ENCODE results near the gene ULK1. TPM values are rescaled to one million over a fixed set of nuclear protein-coding genes. Genes with fewer than 3 reads are reported as not detected.
"Not testable (repeated sequence)": the region's sequence is repeated elsewhere in the genome, so short reads cannot be mapped to it uniquely, and the experiment has no call there.

ULK1 gene
- total RNA-seq, 2 donors from 2014 or later = 20.3 to 31.9 TPM

DNA sequence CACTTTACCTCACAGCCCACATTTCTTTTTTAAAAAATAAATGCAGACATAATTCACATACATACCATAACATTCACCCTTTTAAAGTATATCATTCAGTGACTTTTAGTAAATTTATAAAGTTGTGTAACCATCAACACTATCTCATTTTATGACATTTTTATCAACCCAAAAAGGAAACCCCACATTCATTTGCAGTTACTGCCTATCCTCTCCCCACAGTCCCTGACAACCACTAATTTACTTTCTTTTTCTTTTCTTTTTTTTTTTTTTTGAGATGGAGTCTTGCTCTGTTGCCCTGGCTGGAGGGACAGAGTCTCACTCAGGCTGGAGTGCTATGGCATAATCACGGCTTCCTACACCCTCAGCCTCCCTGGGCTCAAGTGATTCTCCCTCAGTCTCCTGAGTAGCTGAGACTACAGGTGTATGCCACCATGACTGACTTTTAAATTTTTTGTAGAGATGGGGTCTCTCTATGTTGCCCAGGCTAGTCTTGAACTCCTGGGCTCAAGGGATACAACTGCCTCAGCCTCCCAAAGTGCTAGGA, 53.8 kb downstream of the ULK1 start:
- no peak for DNase-seq
- no peaks in the 10 kb centered on the region for H3K4me1 ChIP-seq
- no peaks in the 10 kb centered on the region for H3K9me3 ChIP-seq
- H3K9ac ChIP-seq (ENCODE audit: low read depth in 2 of 2, low read length in 2 of 2) = no peak overlapping the region
- H3K27me3 ChIP-seq = no peaks in the 10 kb centered on the region
- no peaks in the 10 kb centered on the region for H3K36me3 ChIP-seq
- intact Hi-C loops (cut with DNase I) = loop anchor here (10.0 kb wide), 2 partner anchors 53 to 93 kb away; partner anchors contain the start of gene ULK1
- no peak overlapping the region for H3K4me3 ChIP-seq
- H3K27ac ChIP-seq = no peak overlapping the region
- TF ChIP-seq, protein P1, sequence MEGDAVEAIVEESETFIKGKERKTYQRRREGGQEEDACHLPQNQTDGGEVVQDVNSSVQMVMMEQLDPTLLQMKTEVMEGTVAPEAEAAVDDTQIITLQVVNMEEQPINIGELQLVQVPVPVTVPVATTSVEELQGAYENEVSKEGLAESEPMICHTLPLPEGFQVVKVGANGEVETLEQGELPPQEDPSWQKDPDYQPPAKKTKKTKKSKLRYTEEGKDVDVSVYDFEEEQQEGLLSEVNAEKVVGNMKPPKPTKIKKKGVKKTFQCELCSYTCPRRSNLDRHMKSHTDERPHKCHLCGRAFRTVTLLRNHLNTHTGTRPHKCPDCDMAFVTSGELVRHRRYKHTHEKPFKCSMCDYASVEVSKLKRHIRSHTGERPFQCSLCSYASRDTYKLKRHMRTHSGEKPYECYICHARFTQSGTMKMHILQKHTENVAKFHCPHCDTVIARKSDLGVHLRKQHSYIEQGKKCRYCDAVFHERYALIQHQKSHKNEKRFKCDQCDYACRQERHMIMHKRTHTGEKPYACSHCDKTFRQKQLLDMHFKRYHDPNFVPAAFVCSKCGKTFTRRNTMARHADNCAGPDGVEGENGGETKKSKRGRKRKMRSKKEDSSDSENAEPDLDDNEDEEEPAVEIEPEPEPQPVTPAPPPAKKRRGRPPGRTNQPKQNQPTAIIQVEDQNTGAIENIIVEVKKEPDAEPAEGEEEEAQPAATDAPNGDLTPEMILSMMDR (IDR thresholded peaks at IDR 0.05) = no peak

- peak overlapping the region; percentile 12 to 33 for H3K9ac ChIP-seq (ENCODE audit: low read depth in 2 of 2, low read length in 2 of 2)
- H3K36me3 ChIP-seq, H3K4me1 ChIP-seq, H3K27me3 ChIP-seq, H3K9me3 ChIP-seq, DNase-seq: not testable (repeated sequence)
- H3K27ac ChIP-seq = peak overlapping the region; percentile 29
- peak overlapping the region; percentile 100 for H3K4me3 ChIP-seq
- intact Hi-C loops (cut with DNase I) = loop anchor here (10.0 kb wide), 2 partner anchors 54 to 94 kb away; partner anchors contain the start of gene ULK1
Observed at GRCh38 chr12:131948713-131949430, 54.5 kb downstream of the ULK1 start.

DNA sequence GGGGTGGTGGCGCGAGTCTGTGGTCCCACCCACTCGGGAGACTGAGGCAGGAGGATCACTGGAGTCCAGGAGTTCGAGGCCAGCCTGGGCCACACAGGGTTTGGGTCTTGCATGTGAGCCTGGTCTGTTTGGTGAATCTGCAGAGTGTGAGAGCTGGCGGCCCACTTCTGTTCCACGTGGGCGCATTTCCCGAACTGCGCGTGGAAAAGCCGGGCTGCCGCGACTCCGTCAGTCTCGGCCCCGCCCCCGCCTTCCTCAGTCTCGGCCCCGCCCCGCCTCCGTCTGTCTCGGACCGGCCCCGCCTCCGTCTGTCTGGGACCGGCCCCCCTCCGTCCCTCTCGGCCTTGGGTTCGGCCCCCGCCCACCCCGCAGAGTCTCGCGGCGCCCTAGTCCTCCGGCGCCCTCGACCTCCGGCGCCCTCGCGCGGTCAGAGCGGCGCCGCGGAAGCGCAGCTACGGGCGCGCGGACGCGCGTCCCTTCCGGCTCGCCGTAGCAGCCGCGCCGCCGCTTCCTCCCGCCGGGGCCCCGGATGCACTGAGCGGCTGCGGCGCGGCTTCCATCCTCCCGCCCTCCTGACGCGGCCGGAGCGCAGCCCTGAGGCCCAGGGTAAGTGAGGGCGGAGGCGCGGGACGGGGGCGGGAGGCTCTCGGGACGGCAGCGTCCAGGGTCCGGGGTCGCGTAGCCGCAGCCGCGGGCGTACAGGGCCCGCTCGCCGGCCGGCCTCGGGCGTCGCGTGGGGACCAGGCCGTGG, 55.2 kb downstream of the ULK1 start, which contains the start of gene EP400:
TSS of gene EP400 (plus strand) at position 512 of the 751 bp plus-strand sequence. CDS start 10,678 bp downstream, outside the sequence.
- H3K9ac ChIP-seq (ENCODE audit: low read depth in 2 of 2, low read length in 2 of 2) = peak within 1 kb of the TSS; percentile 75 to 98
- H3K27me3 ChIP-seq = no peaks in the 10 kb centered on the region
- peak within 1 kb of the TSS; percentile 100 for H3K4me3 ChIP-seq
- TF ChIP-seq, protein P1 (IDR thresholded peaks at IDR 0.05) = peak; percentile 31
- H3K36me3 ChIP-seq = no peaks in the 10 kb centered on the region
- H3K27ac ChIP-seq = peak within 1 kb of the TSS; percentile 68
- DNase-seq = peak; percentile 96
- intact Hi-C loops (cut with DNase I) = loop anchor here (10.0 kb wide), 2 partner anchors 55 to 95 kb away; partner anchors contain the start of gene ULK1
- no peaks in the 10 kb centered on the region for H3K4me1 ChIP-seq
- H3K9me3 ChIP-seq = no peaks in the 10 kb centered on the region

- Histone ChIP-seq H3K4me3 (peak overlapping the region; percentile 100), H3K9me3 (no peaks in the 10 kb centered on the region), H3K27me3 (no peaks in the 10 kb centered on the region), H3K4me1 (no peaks in the 10 kb centered on the region), H3K27ac (peak overlapping the region; percentile 68), H3K9ac (ENCODE audit: low read depth in 2 of 2, low read length in 2 of 2) (peak overlapping the region; percentile 75 to 98), H3K36me3 (no peaks in the 10 kb centered on the region)
- intact Hi-C loops (cut with DNase I) = no loop called here
- TF ChIP-seq, protein P1 (IDR thresholded peaks at IDR 0.05) = no peak
- DNase-seq = peak; percentile 37
Observed at GRCh38 chr12:131950182-131950913, 55.9 kb downstream of the ULK1 start.

DNA sequence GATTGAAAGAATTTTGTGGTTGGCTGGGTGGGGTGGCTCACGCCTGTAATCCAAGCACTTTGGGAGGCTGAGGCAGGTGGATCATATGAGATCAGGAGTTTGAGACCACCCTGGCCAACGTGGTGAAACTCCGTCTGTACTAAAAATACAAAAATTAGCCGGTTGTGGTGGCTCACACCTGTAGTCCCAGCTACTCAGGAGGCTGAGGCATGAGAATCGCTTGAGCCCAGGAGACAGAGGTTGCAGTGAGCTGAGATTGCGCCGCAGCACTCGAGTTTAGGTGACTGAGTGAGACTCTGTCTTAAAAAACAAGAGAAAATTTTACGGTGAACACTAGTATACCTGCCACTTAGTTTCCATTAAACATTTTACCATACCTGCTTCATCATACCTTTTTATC, 59.4 kb downstream of the ULK1 start:
- H3K9ac ChIP-seq (ENCODE audit: low read depth in 2 of 2, low read length in 2 of 2); H3K4me3 ChIP-seq; intact Hi-C loops (cut with DNase I); H3K27ac ChIP-seq; H3K27me3 ChIP-seq; H3K36me3 ChIP-seq; H3K4me1 ChIP-seq; DNase-seq; H3K9me3 ChIP-seq: not testable (repeated sequence)

DNA sequence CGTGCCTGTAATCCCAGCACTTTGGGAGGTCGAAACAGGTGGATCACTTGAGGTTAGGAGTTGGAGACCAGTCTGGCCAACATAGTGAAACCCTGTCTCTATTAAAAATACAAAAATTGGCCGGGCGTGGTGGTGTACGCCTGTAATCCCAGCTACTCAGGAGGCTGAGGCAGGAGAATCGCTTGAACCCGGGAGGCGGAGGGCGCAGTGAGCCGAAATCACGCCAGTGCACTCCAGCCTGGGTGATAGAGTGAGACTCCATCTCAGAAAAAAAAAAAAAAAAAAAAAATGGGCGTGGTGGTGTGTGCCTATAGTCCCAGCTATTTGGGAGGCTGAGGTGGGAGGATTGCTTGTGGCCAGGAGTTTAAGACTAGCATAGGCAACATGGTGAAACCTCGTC, 60.0 kb downstream of the ULK1 start:
- H3K36me3 ChIP-seq; H3K9ac ChIP-seq (ENCODE audit: low read depth in 2 of 2, low read length in 2 of 2); DNase-seq; H3K4me1 ChIP-seq; H3K27me3 ChIP-seq; H3K4me3 ChIP-seq; H3K27ac ChIP-seq; H3K9me3 ChIP-seq; intact Hi-C loops (cut with DNase I): not testable (repeated sequence)
